Neural cell (in vitro differentiated cells): Measurements from ENCODE around the gene LCORL. TPM values are rescaled to one million over a fixed set of nuclear protein-coding genes. Genes with fewer than 3 reads are reported as not detected.

Source experiments
- H2AFZ ChIP-seq: fragments of 200-600, 300-800 bp; sonication (generic), shearing (Covaris generic); 2 replicates; pipeline ENCODE4 v1.6.0; 2014; ENCODE audit warnings: low read depth, mild to moderate bottlenecking, antibody characterized with exemption, low read length, moderate library complexity
- H3F3A ChIP-seq: fragments of 200-600 bp; shearing (Covaris generic); 2 replicates; pipeline ENCODE4 v1.6.1; 2016; ENCODE audit warnings: mild to moderate bottlenecking, moderate library complexity, mixed read lengths, antibody characterized with exemption, low read length; ENCODE audit not compliant: insufficient read depth, poor library complexity, severe bottlenecking
- H3K27ac ChIP-seq: fragments of 200-600, 300-800 bp; sonication (generic), shearing (Covaris generic); 2 replicates; pipeline ENCODE4 v1.5.1; 2014; ENCODE audit warnings: mild to moderate bottlenecking, low read length, moderate library complexity
- H3K27me3 ChIP-seq: fragments of 300-800, 200-600 bp; sonication (generic), shearing (Covaris generic); 2 replicates; pipeline ENCODE4 v1.6.0; 2014; ENCODE audit warnings: mild to moderate bottlenecking, low read depth, low read length, moderate library complexity; ENCODE audit not compliant: insufficient read depth
- H3K36me3 ChIP-seq: fragments of 300-800, 200-600 bp; sonication (generic), shearing (Covaris generic); 2 replicates; pipeline ENCODE4 v1.5.1; 2014; ENCODE audit warnings: mild to moderate bottlenecking, antibody characterized with exemption, low read length, moderate library complexity; ENCODE audit not compliant: insufficient read depth
- H3K4me2 ChIP-seq: fragments of 300-800, 200-600 bp; sonication (generic), shearing (Covaris generic); 2 replicates; pipeline ENCODE4 v1.6.0; 2014; ENCODE audit warnings: mild to moderate bottlenecking, low read length
- H3K4me3 ChIP-seq: fragments of 300-800, 200-600 bp; sonication (generic), shearing (Covaris generic); 2 replicates; pipeline ENCODE4 v1.5.1; 2014; ENCODE audit warnings: mild to moderate bottlenecking, low read length, moderate library complexity
- H3K79me2 ChIP-seq: fragments of 200-600 bp; shearing (Covaris generic); replicated peaks from 2 replicates; pipeline ENCODE4 v1.6.0; 2014; ENCODE audit warnings: mild to moderate bottlenecking, low read length, moderate library complexity; ENCODE audit not compliant: insufficient read depth
- H3K9ac ChIP-seq: fragments of 300-800, 200-600 bp; sonication (generic), shearing (Covaris generic); 2 replicates; pipeline ENCODE4 v1.6.1; 2016; ENCODE audit warnings: mild to moderate bottlenecking, low read length, mixed read lengths
- H3K9me2 ChIP-seq: fragments of 200-600 bp; shearing (Covaris generic); 2 replicates; pipeline ENCODE4 v1.6.1; 2016; ENCODE audit warnings: mild to moderate bottlenecking, low read length, mixed read lengths; ENCODE audit not compliant: insufficient read depth
- H3K9me3 ChIP-seq: fragments of 200-600, 300-800 bp; sonication (generic), shearing (Covaris generic); 2 replicates; pipeline ENCODE4 v1.6.1; 2016; ENCODE audit warnings: mild to moderate bottlenecking, mixed run types, low read length, moderate library complexity, mixed read lengths
- H4K20me1 ChIP-seq: fragments of 200-600 bp; shearing (Covaris generic); 2 replicates; pipeline ENCODE4 v1.6.1; 2016; ENCODE audit warnings: mild to moderate bottlenecking, mixed run types; ENCODE audit not compliant: insufficient read depth
- CTCF ChIP-seq: fragments of 450-650 bp; IDR thresholded peaks from 2 replicates; pipeline ENCODE4 v1.5.1; 2014; ENCODE audit warnings: antibody characterized with exemption, mild to moderate bottlenecking, moderate library complexity; ENCODE audit not compliant: poor library complexity, severe bottlenecking
- EP300 ChIP-seq: fragments of 450-650 bp; conservative IDR thresholded peaks from 2 replicates; pipeline ENCODE4 v1.6.1; 2014; ENCODE audit warnings: antibody characterized with exemption, mild to moderate bottlenecking, moderate library complexity; ENCODE audit not compliant: poor library complexity, severe bottlenecking
- EZH2 ChIP-seq: fragments of 200-600, 300-800 bp; shearing (Covaris generic), sonication (generic); IDR thresholded peaks from 2 replicates; pipeline ENCODE4 v1.6.1; 2014; ENCODE audit warnings: antibody characterized with exemption, low read length, borderline replicate concordance, mild to moderate bottlenecking; ENCODE audit not compliant: insufficient read depth, poor library complexity, severe bottlenecking
- MXI1 ChIP-seq: fragments of 450-650 bp; conservative IDR thresholded peaks from 2 replicates; pipeline ENCODE4 v1.6.1; 2014; ENCODE audit warnings: antibody characterized with exemption, mild to moderate bottlenecking; ENCODE audit not compliant: poor library complexity, severe bottlenecking
- POLR2AphosphoS5 ChIP-seq: IDR thresholded peaks from 2 replicates; pipeline ENCODE4 v1.6.1; 2012
- RAD21 ChIP-seq: fragments of 450-650 bp; conservative IDR thresholded peaks from 2 replicates; pipeline ENCODE4 v1.6.1; 2014; ENCODE audit warnings: antibody characterized with exemption, mild to moderate bottlenecking, moderate library complexity
- REST ChIP-seq: IDR thresholded peaks from 2 replicates; pipeline ENCODE4 v1.6.1; 2012; ENCODE audit warnings: borderline replicate concordance
- SMC3 ChIP-seq: fragments of 450-650 bp; conservative IDR thresholded peaks from 2 replicates; pipeline ENCODE4 v1.6.1; 2014; ENCODE audit warnings: antibody characterized with exemption, mild to moderate bottlenecking, moderate library complexity; ENCODE audit not compliant: poor library complexity
- TAF1 ChIP-seq: IDR thresholded peaks from 2 replicates; pipeline ENCODE4 v1.6.1; 2012; ENCODE audit warnings: low read depth
- polyA plus RNA-seq: library from polyadenylated mRNA; depleted of rRNA; stranded (reverse); fragments of >200 nt; gene quantifications from 2 replicates; pipeline ENCODE4 v1.2.3, GENCODE V29; 2014

LCORL gene
- polyA plus RNA-seq, 1 donor from 2014 or later, result 49.0 TPM

DNA sequence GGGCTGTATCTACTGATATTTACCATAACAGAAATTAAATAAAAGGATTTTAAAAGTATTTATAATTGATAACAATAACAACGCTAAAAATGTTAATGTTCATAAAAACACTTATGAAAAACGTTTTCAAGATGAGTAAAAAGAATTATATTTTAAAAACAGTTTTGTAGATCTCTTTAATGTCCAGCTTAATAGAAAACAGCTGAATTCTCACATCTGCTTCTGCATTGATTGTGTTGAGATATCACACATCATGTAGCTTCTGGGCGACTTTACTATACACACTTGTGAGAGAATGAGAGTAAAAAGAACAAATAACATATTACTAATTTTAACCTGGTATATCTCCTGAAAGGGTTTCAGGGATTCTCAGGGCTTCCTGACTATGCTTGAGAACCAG is 127.1 kb downstream of the LCORL start:
- Histone ChIP-seq H3K79me2 (no peaks in the 10 kb centered on the region), H3K9ac (no peak overlapping the region), H3K4me3 (no peak overlapping the region), H3K9me2 (no peaks in the 10 kb centered on the region), H4K20me1 (no peaks in the 10 kb centered on the region), H3F3A (no peaks in the 10 kb centered on the region), H3K4me2 (no peak overlapping the region), H3K27me3 (no peaks in the 10 kb centered on the region), H2AFZ (no peak overlapping the region), H3K9me3 (no peaks in the 10 kb centered on the region), H3K36me3 (no peaks in the 10 kb centered on the region), H3K27ac (no peak overlapping the region)
- TF ChIP-seq SMC3 (no peak), CTCF (no peak), MXI1 (no peak), POLR2AphosphoS5 (no peak), REST (no peak), EZH2 (no peak), TAF1 (no peak), RAD21 (no peak), EP300 (no peak)

DNA sequence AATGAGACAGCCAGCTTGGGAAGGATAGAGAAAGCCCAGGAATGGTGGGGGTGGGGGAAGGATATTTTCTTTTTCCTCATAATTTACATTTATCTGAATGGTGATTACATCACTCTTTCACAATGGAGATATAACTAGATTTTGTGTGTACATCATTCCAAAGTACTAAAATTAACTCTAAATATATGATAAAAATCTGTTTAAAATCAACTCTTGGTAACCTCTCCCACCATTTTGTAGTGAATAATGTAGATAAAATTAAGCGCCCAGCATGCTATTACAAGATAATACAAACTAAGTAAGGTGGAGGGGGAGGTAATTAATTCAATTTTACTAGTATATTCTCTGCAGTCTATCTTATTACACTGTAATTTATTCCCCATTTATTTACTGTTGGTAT is 131.9 kb downstream of the LCORL start:
- no peak overlapping the region for H3K4me2 ChIP-seq
- TF ChIP-seq EP300 (no peak), POLR2AphosphoS5 (no peak), TAF1 (no peak), MXI1 (no peak), REST (no peak), CTCF (no peak), SMC3 (no peak)
- H3K4me3 ChIP-seq, result no peak overlapping the region
- no peaks in the 10 kb centered on the region for H4K20me1 ChIP-seq
- H3F3A ChIP-seq, result no peaks in the 10 kb centered on the region
- H3K27me3 ChIP-seq, result no peaks in the 10 kb centered on the region
- no peaks in the 10 kb centered on the region for H3K9me3 ChIP-seq
- H3K27ac ChIP-seq, result no peak overlapping the region
- H3K79me2 ChIP-seq, result no peaks in the 10 kb centered on the region
- H3K9ac ChIP-seq, result no peak overlapping the region
- no peaks in the 10 kb centered on the region for H3K9me2 ChIP-seq
- H3K36me3 ChIP-seq, result no peaks in the 10 kb centered on the region
- H2AFZ ChIP-seq, result no peak overlapping the region
